Keratinocyte (primary cell): ENCODE results near the gene SORT1. TPM values are rescaled to one million over a fixed set of nuclear protein-coding genes. Genes with fewer than 3 reads are reported as not detected.

Experiments used
- DNase-seq: peaks from one replicate; pipeline ENCODE4 v3.0.0-alpha.2; 2011; ENCODE audit warnings: low read depth, missing footprints, low spot score
- FAIRE-seq: peaks from 2 replicates; lab custom pipeline; 2011; peaks lifted over from hg19 to GRCh38; lab: Jason Lieb, UNC
- H2AFZ ChIP-seq: 2 replicates; pipeline ENCODE4 v1.6.0; 2012; ENCODE audit warnings: low read length, control low read depth, inconsistent platforms; ENCODE audit not compliant: control insufficient read depth
- H3K27ac ChIP-seq: 2 replicates; pipeline ENCODE4 v1.5.1; 2011; ENCODE audit warnings: low read length; ENCODE audit not compliant: control insufficient read depth, insufficient read depth
- H3K27me3 ChIP-seq: 3 replicates; pipeline ENCODE4 v1.6.0; 2011; ENCODE audit warnings: low read length; ENCODE audit not compliant: control insufficient read depth, insufficient read depth; ENCODE audit errors: extremely low read depth
- H3K36me3 ChIP-seq, 2 experiments: 2 replicates in 1 of 2; 3 replicates in 1 of 2; pipeline ENCODE4 v1.5.1; 2011; ENCODE audit warnings: low read length in 2 of 2, mild to moderate bottlenecking in 1 of 2; ENCODE audit not compliant: control insufficient read depth in 2 of 2, insufficient read depth in 2 of 2; ENCODE audit errors: extremely low read depth in 1 of 2
- H3K4me1 ChIP-seq: 3 replicates; pipeline ENCODE4 v1.5.1; 2011; ENCODE audit warnings: low read length; ENCODE audit not compliant: control insufficient read depth, insufficient read depth; ENCODE audit errors: extremely low read depth
- H3K4me2 ChIP-seq: 3 replicates; pipeline ENCODE4 v1.6.0; 2011; ENCODE audit warnings: low read depth, low read length; ENCODE audit not compliant: control insufficient read depth, insufficient read depth; ENCODE audit errors: extremely low read depth
- H3K4me3 ChIP-seq, 3 experiments: fragments of 200-600 bp in 1 of 3; sonication (generic) in 1 of 3; 2 replicates in 2 of 3; 3 replicates in 1 of 3; pipeline ENCODE4 v1.5.1; 2011 to 2016; ENCODE audit warnings: low read length in 3 of 3, mild to moderate bottlenecking in 3 of 3, control low read depth in 2 of 3, inconsistent platforms in 1 of 3, low read depth in 1 of 3, mixed read lengths in 1 of 3, mixed run types in 1 of 3, moderate library complexity in 1 of 3; ENCODE audit not compliant: control insufficient read depth in 2 of 3, insufficient read depth in 2 of 3; ENCODE audit errors: extremely low read depth in 1 of 3
- H3K79me2 ChIP-seq: 2 replicates; pipeline ENCODE4 v1.6.0; 2012; ENCODE audit warnings: low read length; ENCODE audit not compliant: control insufficient read depth, insufficient read depth
- H3K9ac ChIP-seq: 3 replicates; pipeline ENCODE4 v1.6.0; 2011; ENCODE audit warnings: low read length; ENCODE audit not compliant: control insufficient read depth, insufficient read depth; ENCODE audit errors: extremely low read depth
- H3K9me1 ChIP-seq: 3 replicates; pipeline ENCODE4 v1.6.0; 2011; ENCODE audit warnings: low read length; ENCODE audit not compliant: control insufficient read depth, insufficient read depth; ENCODE audit errors: extremely low read depth
- H3K9me3 ChIP-seq: 2 replicates; pipeline ENCODE4 v1.5.1; 2012; ENCODE audit warnings: low read depth, low read length; ENCODE audit not compliant: control insufficient read depth
- H4K20me1 ChIP-seq: 3 replicates; pipeline ENCODE4 v1.6.0; 2011; ENCODE audit warnings: low read length; ENCODE audit not compliant: control insufficient read depth, insufficient read depth; ENCODE audit errors: extremely low read depth
- CTCF ChIP-seq, 3 experiments: IDR thresholded peaks in 1 of 3; conservative IDR thresholded peaks in 1 of 3; optimal IDR thresholded peaks in 1 of 3; 2 replicates in 2 of 3; 3 replicates in 1 of 3; pipeline versions ENCODE3 to v1.5.1; 2011; ENCODE audit warnings: low read length in 3 of 3, mild to moderate bottlenecking in 3 of 3, moderate library complexity in 2 of 3, control low read depth in 1 of 3, inconsistent platforms in 1 of 3; ENCODE audit not compliant: insufficient read depth in 2 of 3; ENCODE audit errors: extremely low read depth in 1 of 3
- EZH2 ChIP-seq: IDR thresholded peaks from one replicate; pipeline ENCODE4 v1.6.1; 2012; ENCODE audit warnings: inconsistent platforms, mild to moderate bottlenecking, low read length, moderate library complexity
- dilution Hi-C: fragments of 300-500 bp; cut with MboI; formaldehyde crosslinking; loops from one replicate; pipeline ENCODE4 v1.7.0; 2020; ENCODE audit warnings: low sequenced_read_pairs; ENCODE audit not compliant: extremely low pct_ligation_motif_present
- polyA plus RNA-seq, 5 experiments: library from polyadenylated mRNA; depleted of rRNA in 3 of 5; stranded (reverse) in 3 of 5; stranded (forward) in 1 of 5; unstranded in 1 of 5; fragments of >200 nt; gene quantifications; 1 replicate in 1 of 5; 2 replicates in 3 of 5; 3 replicates in 1 of 5; pipeline versions ENCODE4 v1.2.1 to v1.2.3, GENCODE V29; 2011 to 2012; ENCODE audit warnings: missing spikeins in 2 of 5, low read depth in 1 of 5, low replicate concordance in 1 of 5

SORT1 gene
- polyA plus RNA-seq, 1 donor (not counting 4 experiments of a cell fraction or from before 2014, with no cell fraction given) = 1.6 TPM

DNA sequence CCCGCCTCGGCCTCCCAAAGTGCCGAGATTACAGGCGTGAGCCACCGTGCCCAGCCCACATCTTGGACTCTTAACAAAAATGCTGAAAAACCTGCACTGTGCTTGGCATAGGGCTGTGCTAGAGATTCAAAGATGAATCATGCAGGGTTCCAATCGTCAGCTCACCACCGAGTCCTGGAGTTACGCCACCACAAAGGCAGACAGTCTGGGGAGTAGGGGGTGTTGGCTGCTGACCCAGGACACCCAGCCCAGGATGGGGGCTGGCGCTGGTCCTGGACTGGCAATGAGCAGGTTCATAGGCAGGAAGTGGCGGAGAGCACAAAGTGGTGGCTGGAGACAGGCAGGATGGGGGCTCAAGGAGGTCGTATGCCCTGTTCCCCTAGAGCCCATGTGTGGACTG lies 130.8 kb downstream of the SORT1 start:
- Histone ChIP-seq H3K27ac (peak overlapping the region; percentile 18), H2AFZ (no peak overlapping the region), H4K20me1 (no peaks in the 10 kb centered on the region), H3K79me2 (no peaks in the 10 kb centered on the region), H3K9ac (no peak overlapping the region), H3K4me2 (no peak overlapping the region), H3K4me1 (peaks cover 23% of the 10 kb centered on the region), H3K27me3 (no peaks in the 10 kb centered on the region), H3K36me3 (peaks cover 11 to 12% of the 10 kb centered on the region in 2 experiments), H3K9me3 (no peaks in the 10 kb centered on the region), H3K9me1 (no peaks in the 10 kb centered on the region), H3K4me3 (no peak overlapping the region)
- FAIRE-seq = no peak
- dilution Hi-C loops = no loop called here
- TF ChIP-seq CTCF (optimal IDR thresholded peaks at IDR 0.05 in 1 of 3, IDR thresholded peaks at IDR 0.05 in 1 of 3, conservative IDR thresholded peaks at IDR 0.05 in 1 of 3; ENCODE audit: extremely low read depth in 1 of 3, insufficient read depth in 2 of 3, low read length in 3 of 3) (no peak), EZH2 (no peak)
- DNase-seq = no peak

DNA sequence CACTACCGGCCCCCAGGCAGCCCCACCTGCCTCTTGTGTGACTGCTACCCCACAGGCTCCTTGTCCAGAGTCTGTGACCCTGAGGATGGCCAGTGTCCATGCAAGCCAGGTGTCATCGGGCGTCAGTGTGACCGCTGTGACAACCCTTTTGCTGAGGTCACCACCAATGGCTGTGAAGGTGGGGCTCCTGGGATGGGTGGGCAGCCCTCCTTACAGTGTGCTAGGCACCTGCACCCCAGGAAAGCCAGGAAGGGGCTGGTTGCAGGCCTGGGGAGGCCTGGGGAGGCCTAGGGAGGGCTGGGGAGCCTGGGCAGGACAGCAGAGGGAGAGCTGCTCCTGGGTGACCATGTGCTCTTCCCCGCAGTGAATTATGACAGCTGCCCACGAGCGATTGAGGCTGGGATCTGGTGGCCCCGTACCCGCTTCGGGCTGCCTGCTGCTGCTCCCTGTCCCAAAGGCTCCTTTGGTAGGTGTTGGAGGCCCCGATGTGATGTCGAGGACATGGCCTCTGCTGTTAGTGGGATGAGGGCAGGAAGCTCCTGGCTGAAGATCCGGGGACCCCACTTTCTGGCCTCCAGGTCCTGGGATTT lies 131.9 kb downstream of the SORT1 start:
- TF ChIP-seq EZH2 = no peak
- TF ChIP-seq CTCF (optimal IDR thresholded peaks at IDR 0.05 in 1 of 3, IDR thresholded peaks at IDR 0.05 in 1 of 3, conservative IDR thresholded peaks at IDR 0.05 in 1 of 3; ENCODE audit: extremely low read depth in 1 of 3, insufficient read depth in 2 of 3, low read length in 3 of 3) = no peak
- H3K4me2 ChIP-seq = no peak overlapping the region
- no peak for DNase-seq
- no peaks in the 10 kb centered on the region for H4K20me1 ChIP-seq
- H3K36me3 ChIP-seq = peaks cover 14 to 18% of the 10 kb centered on the region in 2 experiments
- no peaks in the 10 kb centered on the region for H3K9me3 ChIP-seq
- H3K27ac ChIP-seq = no peak overlapping the region
- no peaks in the 10 kb centered on the region for H3K79me2 ChIP-seq
- peaks cover 23% of the 10 kb centered on the region for H3K4me1 ChIP-seq
- no peak for FAIRE-seq
- H3K4me3 ChIP-seq = no peak overlapping the region
- dilution Hi-C loops = no loop called here
- H3K27me3 ChIP-seq = no peaks in the 10 kb centered on the region
- H3K9me1 ChIP-seq = no peaks in the 10 kb centered on the region
- no peak overlapping the region for H2AFZ ChIP-seq
- no peak overlapping the region for H3K9ac ChIP-seq
